ENCODE measurements around the gene OR52N5. TPM values are rescaled to one million over a fixed set of nuclear protein-coding genes. Genes with fewer than 3 reads are reported as not detected.

OR52N5 gene
- total and polyA plus RNA-seq, 8 donors = not detected

DNA sequence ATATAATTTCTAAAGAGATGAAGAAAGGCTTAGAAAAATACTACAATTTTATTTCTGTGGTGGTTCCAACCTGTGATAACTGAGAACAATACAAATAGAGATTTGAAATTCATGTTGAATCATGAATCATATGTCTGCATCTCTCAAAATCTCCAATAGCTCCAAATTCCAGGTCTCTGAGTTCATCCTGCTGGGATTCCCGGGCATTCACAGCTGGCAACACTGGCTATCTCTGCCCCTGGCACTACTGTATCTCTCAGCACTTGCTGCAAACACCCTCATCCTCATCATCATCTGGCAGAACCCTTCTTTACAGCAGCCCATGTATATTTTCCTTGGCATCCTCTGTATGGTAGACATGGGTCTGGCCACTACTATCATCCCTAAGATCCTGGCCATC is 46.8 kb downstream of the OR52N5 start, which contains the start of gene OR56B1:
OR56B1 (plus strand) TSS at position 53 of the 400 bp plus-strand sequence; CDS start at position 122, 69 bp downstream.
- intact Hi-C loops (cut with DNase I) = no loop called here
- DNase-seq (no peak), ATAC-seq (no peak)
- Histone ChIP-seq H3K27me3 (no peaks in the 10 kb centered on the region), H3K4me1 (no peaks in the 10 kb centered on the region), H3K9me3 (peaks cover 0 to 3% of the 10 kb centered on the region in 2 donors), H3K4me3 (no peak within 1 kb of the TSS), H3K36me3 (no peaks in the 10 kb centered on the region), H3K27ac (no peak within 1 kb of the TSS)
- no peak for TF ChIP-seq CTCF (IDR thresholded peaks at IDR 0.05)

GRCh38 chr11:5727691-5728090 is 55.5 kb downstream of the OR52N5 start:
- ATAC-seq = no peak
- intact Hi-C loops (cut with DNase I) = no loop called here
- H3K27me3 ChIP-seq = no peaks in the 10 kb centered on the region

GRCh38 chr11:5726351-5726750 is 56.8 kb downstream of the OR52N5 start:
- TF ChIP-seq CTCF (IDR thresholded peaks at IDR 0.05) = no peak
- Histone ChIP-seq H3K4me3 (no peak overlapping the region), H3K36me3 (no peaks in the 10 kb centered on the region), H3K9me3 (no peaks in the 10 kb centered on the region), H3K27me3 (no peaks in the 10 kb centered on the region), H3K4me1 (no peaks in the 10 kb centered on the region), H3K27ac (no peak overlapping the region)
- ATAC-seq (no peak), DNase-seq (no peak)
- intact Hi-C loops (cut with DNase I) = no loop called here

More at GRCh38 chr11:5727691-5728090, 55.5 kb downstream of the OR52N5 start:
- H3K4me1 ChIP-seq = no peaks in the 10 kb centered on the region
- no peaks in the 10 kb centered on the region for H3K9me3 ChIP-seq
- no peak overlapping the region for H3K27ac ChIP-seq
- no peaks in the 10 kb centered on the region for H3K36me3 ChIP-seq
- DNase-seq = no peak
- TF ChIP-seq CTCF (IDR thresholded peaks at IDR 0.05) = no peak
- H3K4me3 ChIP-seq = no peak overlapping the region

Other genes with a start within 250 kb of the OR52N5 start
- under 1 TPM; 0.32 to 0.45 TPM for gene OR52H1, start 234.8 kb downstream of the OR52N5 start, total RNA-seq
- under 1 TPM in 3 of 6 donors, not detected in 3; 0.20 to 0.26 (median 0.20) TPM for gene OR52H1, start 234.8 kb downstream of the OR52N5 start, polyA plus RNA-seq (ENCODE audit: insufficient read length in 6 of 6)
- gene OR52B6, start 202.5 kb downstream of the OR52N5 start, total RNA-seq = not detected
- gene OR52B6, start 202.5 kb downstream of the OR52N5 start, polyA plus RNA-seq (ENCODE audit: insufficient read length in 6 of 6) = under 1 TPM; 0.17 to 0.56 (median 0.42) TPM
- gene TRIM6, start 186.7 kb downstream of the OR52N5 start, total RNA-seq = 1 to 10 TPM; 4.2 to 6.2 TPM
- gene TRIM6, start 186.7 kb downstream of the OR52N5 start, polyA plus RNA-seq (ENCODE audit: insufficient read length in 6 of 6) = 1 to 10 TPM; 4.5 to 9.7 (median 6.5) TPM
- gene TRIM34, start 158.4 kb downstream of the OR52N5 start, total RNA-seq = 10 to 100 TPM in 1 of 2 donors, 1 to 10 TPM in 1; 9.1 to 10.2 TPM
- gene TRIM34, start 158.4 kb downstream of the OR52N5 start, polyA plus RNA-seq (ENCODE audit: insufficient read length in 6 of 6) = 10 to 100 TPM; 20.9 to 31.7 (median 22.9) TPM
- gene TRIM5, start 98.3 kb downstream of the OR52N5 start, total RNA-seq = 10 to 100 TPM; 42.6 to 50.6 TPM
- gene TRIM5, start 98.3 kb downstream of the OR52N5 start, polyA plus RNA-seq (ENCODE audit: insufficient read length in 6 of 6) = 10 to 100 TPM; 54.5 to 65.4 (median 59.8) TPM
- 100 to 1,000 TPM; 122 to 137 TPM for gene TRIM22, start 93.6 kb downstream of the OR52N5 start, total RNA-seq
- gene TRIM22, start 93.6 kb downstream of the OR52N5 start, polyA plus RNA-seq (ENCODE audit: insufficient read length in 6 of 6) = 10 to 100 TPM; 23.1 to 28.3 (median 26.9) TPM
- gene OR56B1, start 46.9 kb downstream of the OR52N5 start, total RNA-seq = not detected
- not detected for gene OR56B1, start 46.9 kb downstream of the OR52N5 start, polyA plus RNA-seq (ENCODE audit: insufficient read length in 6 of 6)
- under 1 TPM in 1 of 2 donors, not detected in 1; 0.37 TPM for gene OR52N4, start 29.1 kb downstream of the OR52N5 start, total RNA-seq
- gene OR52N4, start 29.1 kb downstream of the OR52N5 start, polyA plus RNA-seq (ENCODE audit: insufficient read length in 6 of 6) = under 1 TPM in 1 of 6 donors, not detected in 5; 0.18 TPM
- gene OR52N1, start 7.9 kb upstream of the OR52N5 start, total RNA-seq = not detected
- not detected for gene OR52N1, start 7.9 kb upstream of the OR52N5 start, polyA plus RNA-seq (ENCODE audit: insufficient read length in 6 of 6)
- not detected for gene OR52N2, start 25.6 kb upstream of the OR52N5 start, total RNA-seq
- under 1 TPM in 2 of 6 donors, not detected in 4; 0.16 to 0.18 TPM for gene OR52N2, start 25.6 kb upstream of the OR52N5 start, polyA plus RNA-seq (ENCODE audit: insufficient read length in 6 of 6)
- not detected for gene OR52E6, start 58.5 kb upstream of the OR52N5 start, total RNA-seq
- not detected for gene OR52E6, start 58.5 kb upstream of the OR52N5 start, polyA plus RNA-seq (ENCODE audit: insufficient read length in 6 of 6)
- not detected for gene OR52E8, start 74.3 kb upstream of the OR52N5 start, total RNA-seq
- not detected for gene OR52E8, start 74.3 kb upstream of the OR52N5 start, polyA plus RNA-seq (ENCODE audit: insufficient read length in 6 of 6)
- gene OR52E4, start 97.3 kb upstream of the OR52N5 start, total RNA-seq = not detected
- not detected for gene OR52E4, start 97.3 kb upstream of the OR52N5 start, polyA plus RNA-seq (ENCODE audit: insufficient read length in 6 of 6)
- gene OR52E5, start 109.9 kb upstream of the OR52N5 start, total RNA-seq = not detected
- not detected for gene OR52E5, start 109.9 kb upstream of the OR52N5 start, polyA plus RNA-seq (ENCODE audit: insufficient read length in 6 of 6)
- not detected for gene OR56A3, start 158.9 kb upstream of the OR52N5 start, total RNA-seq
- gene OR56A3, start 158.9 kb upstream of the OR52N5 start, polyA plus RNA-seq (ENCODE audit: insufficient read length in 6 of 6) = not detected
- not detected for gene OR56A5, start 185.1 kb upstream of the OR52N5 start, total RNA-seq
- gene OR56A5, start 185.1 kb upstream of the OR52N5 start, polyA plus RNA-seq (ENCODE audit: insufficient read length in 6 of 6) = not detected
- not detected for gene OR52L1, start 203.6 kb upstream of the OR52N5 start, total RNA-seq
- gene OR52L1, start 203.6 kb upstream of the OR52N5 start, polyA plus RNA-seq (ENCODE audit: insufficient read length in 6 of 6) = not detected
- not detected for gene OR56A4, start 223.6 kb upstream of the OR52N5 start, total RNA-seq
- gene OR56A4, start 223.6 kb upstream of the OR52N5 start, polyA plus RNA-seq (ENCODE audit: insufficient read length in 6 of 6) = under 1 TPM in 5 of 6 donors, not detected in 1; 0.04 to 0.09 (median 0.06) TPM
- under 1 TPM in 1 of 2 donors, not detected in 1; 0.03 TPM for gene OR56A1, start 247.4 kb upstream of the OR52N5 start, total RNA-seq
- not detected for gene OR56A1, start 247.4 kb upstream of the OR52N5 start, polyA plus RNA-seq (ENCODE audit: insufficient read length in 6 of 6)

Measured in left lung (tissue), 10 donors.